NK-92 treated with Interleukin-12 subunit alpha and Interleukin-12 subunit beta, amount 100 ng/mL, for 24 hours (cell line): ENCODE measurements around the gene SLC24A4.

ENCODE experiments used
- DNase-seq: peaks from one replicate; lab custom pipeline; 2025; lab: John Stamatoyannopoulos, UW

The SLC24A4 gene

DNA sequence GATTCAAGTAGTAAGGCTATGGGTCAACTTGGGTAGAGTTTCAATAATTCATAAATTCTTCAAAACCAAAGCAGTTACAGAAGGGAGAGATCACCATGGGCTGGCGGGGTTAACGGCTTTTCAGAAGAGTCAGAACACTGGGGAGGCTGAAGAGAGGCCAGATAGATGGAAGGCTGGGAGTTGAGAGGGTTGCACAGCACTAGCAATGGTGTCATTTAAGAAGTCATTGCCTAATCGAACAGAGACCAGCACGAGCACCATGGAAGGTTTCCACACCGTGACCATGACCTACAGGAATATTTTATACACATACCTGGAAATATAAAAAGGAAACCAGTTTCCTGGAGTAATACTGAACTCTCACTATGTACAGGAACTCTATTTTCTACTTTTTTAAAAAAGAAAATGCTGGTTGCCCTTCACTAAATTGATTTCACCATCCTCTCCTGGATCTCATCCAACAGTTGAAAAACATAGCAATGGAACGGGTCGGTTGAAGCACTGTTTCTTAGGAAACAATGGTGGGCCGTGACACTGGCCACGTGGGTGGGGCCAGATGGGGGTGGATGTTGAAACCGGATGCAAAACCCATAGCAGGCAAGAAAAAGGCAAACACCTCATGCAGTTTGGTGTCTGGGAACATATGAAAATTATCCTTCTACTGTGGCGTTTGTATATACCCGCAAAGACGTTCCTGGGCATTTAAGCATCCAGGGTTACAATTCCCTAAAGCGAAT lies 152.7 kb downstream of the SLC24A4 start:
- DNase-seq: no peak

- no peak for DNase-seq
Measured at GRCh38 chr14:92480856-92481255, 157.9 kb downstream of the SLC24A4 start.

DNA sequence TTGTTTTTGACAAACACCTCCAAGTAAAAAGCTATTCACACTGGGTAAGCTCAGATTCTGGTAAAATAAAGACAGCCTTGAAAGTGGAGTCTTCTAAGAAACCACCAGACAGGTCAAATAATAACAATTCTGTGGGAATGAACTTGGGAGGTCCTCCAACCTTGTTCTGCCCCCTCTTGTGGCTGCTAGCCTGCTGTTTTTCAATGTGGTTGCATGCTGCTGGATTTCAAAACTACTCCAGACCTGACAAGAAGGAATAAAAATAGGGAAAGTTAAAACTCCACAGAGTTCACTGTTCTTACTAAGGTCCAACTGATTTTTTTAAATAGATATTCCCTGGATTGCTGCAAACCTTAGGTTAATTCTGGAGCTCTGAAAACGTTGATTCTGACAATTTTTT lies 158.4 kb downstream of the SLC24A4 start:
- no peak for DNase-seq

DNA sequence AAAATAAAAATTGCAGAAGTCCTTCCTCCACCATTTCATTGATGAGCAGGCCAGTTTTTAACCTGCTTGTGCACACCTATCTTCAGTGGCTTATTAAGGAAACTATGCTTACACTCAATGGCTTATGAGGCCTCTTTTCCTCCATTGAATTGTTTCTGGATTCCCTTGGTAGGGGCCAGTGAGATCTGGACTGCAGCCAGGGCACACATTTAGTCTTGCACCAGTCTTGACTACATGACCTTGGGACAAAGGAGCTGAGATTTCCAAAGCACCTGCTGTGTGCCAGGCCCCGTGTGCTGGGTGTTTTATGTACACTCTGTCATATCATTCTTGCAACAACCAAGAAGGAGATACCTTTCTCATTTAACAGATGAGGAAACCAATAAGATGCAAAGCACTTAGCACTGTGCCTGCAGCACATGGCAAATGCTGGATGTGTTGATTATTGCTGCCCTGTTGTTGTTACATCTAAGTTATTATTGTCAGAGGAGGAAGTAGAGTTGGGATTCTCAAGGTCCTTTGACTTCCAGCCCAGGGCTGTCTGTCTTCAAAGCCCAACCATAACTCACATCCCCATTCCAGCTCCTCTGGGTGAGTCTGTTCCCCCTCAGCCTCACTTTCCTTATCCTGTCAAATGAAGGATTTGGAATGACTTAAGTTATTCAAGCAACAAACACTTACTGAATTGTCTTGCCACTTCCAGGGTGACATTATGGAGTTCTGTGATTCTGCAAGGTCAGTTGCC lies 159.0 kb downstream of the SLC24A4 start:
- no peak for DNase-seq

GRCh38 chr14:92482621-92483319 lies 159.8 kb downstream of the SLC24A4 start:
- DNase-seq: no peak

- DNase-seq: no peak
Measured at GRCh38 chr14:92484132-92484823, 161.3 kb downstream of the SLC24A4 start.

DNA sequence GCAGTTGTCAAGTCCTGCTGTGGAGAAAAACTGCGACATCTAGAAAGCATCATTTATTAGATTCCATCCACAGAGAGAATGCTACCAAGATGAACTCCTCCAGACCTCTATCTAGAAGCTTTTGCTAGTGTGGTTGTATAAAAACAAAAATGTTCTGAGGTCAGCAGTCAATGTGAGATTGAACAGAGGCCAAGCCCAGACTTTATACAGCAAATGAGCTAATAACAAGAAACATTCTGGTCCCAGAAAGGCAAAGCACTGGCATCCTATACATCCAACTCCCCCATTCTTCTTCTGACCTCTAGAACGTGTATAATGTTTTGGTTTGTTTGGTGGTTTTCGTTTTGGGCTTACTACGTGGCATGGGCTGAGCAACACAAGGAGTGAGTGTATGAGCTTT lies 163.9 kb downstream of the SLC24A4 start:
- no peak for DNase-seq

GRCh38 chr14:92487513-92488133 lies 164.7 kb downstream of the SLC24A4 start:
- DNase-seq: no peak

DNA sequence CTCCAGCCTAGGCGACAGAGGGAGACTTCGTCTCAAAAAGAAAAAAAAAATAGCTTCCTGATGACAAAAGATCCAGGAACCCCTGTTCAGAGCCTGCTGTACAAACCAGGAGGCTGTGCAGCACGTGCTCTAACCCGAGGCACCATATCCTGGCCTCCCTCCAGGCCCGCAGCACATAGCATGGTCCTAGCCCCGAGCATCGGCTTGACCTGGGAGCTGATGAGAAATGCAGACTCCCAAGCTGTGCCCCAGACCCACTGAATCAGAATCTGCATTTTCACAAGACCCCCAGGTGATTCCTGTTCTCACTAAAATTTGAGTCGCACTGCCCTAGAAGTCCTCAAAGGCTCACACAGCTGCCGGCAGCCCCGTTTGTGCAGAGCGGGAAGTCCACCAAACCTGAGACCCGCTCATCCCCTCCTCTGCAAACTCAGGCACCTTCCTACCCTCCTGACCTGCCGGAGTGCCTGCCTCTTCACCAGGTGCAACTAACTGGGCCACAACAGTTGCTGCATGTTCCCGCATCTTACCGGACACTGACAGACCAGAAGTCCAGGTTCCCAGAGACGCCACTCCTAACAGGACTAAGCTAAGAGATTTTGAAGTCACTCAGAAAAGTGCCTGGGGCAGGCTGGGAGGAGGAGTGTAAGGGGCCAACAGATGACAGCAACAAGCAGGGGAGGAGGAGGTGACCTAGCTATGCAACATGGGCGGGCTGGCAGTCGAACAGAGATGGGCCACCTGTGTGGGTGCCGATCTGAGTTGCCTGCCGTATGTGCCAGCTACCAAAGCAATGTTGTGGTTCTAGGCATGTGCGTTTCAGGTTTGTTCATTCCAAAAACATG lies 166.7 kb downstream of the SLC24A4 start:
- no peak for DNase-seq

GRCh38 chr14:92490239-92490959 lies 167.4 kb downstream of the SLC24A4 start:
- DNase-seq: no peak

- no peak for DNase-seq
Measured at GRCh38 chr14:92491782-92492181, 168.8 kb downstream of the SLC24A4 start.

DNA sequence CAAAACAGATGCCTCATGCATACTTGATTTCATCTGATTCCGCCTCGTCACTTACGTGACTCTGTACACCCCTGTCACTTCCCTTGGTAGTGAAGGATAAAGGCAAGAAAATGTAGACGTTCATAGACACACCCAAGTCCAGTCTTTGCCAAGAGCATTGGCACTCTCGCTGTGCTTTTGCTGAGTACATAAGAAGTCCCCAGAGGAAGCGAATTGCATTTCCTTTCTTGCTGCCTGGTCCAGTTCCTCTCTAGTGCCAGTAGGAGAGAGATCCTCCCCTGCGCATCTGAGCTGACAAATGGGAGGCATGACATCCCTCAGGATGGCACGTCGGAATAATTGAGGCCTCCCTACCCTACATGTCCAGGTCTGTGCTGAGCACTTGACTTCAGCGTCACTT lies 169.3 kb downstream of the SLC24A4 start:
- no peak for DNase-seq

GRCh38 chr14:92493024-92493423 lies 170.1 kb downstream of the SLC24A4 start:
- no peak for DNase-seq

DNA sequence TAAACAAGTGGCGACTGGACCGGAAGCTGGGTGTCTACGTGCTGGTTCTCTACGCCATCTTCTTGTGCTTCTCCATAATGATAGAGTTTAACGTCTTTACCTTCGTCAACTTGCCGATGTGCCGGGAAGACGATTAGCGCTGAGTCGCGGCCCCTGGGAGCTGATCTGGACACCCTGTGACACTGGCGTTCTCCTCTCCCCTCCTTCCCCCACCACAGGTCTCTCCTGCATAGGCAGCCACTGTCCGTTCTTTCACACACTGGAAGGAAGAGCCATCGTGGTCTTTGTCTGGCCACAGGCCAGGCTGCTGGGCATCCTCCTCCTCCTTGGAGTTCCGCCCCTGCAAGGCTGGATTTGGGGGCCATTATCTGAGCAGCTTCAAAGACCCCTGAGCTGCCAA lies 170.5 kb downstream of the SLC24A4 start:
- no peak for DNase-seq

DNA sequence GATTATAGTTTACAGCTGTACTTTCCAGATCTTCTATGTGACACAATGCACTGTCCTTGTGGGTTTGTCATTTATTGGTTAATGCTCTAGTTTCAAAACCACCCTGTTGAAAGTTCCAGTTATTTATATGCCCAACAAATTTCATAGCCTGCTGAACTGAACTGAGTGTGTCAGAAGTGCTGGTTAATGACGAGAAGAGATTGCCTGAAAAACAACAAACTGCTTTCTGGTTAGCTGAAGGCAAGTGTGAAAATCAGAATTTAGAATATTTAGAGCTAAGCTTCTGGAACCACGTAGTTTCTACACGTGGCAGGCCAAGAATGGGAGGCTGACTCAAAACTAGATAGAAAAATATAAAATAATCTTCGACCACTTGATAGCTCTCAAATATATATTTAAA lies 171.5 kb downstream of the SLC24A4 start:
- DNase-seq: no peak

GRCh38 chr14:92495027-92495426 lies 172.1 kb downstream of the SLC24A4 start:
- DNase-seq: no peak

- no peak for DNase-seq
Measured at GRCh38 chr14:92496191-92496857, 173.4 kb downstream of the SLC24A4 start.

- DNase-seq: no peak
Measured at GRCh38 chr14:92497391-92497790, 174.4 kb downstream of the SLC24A4 start.

DNA sequence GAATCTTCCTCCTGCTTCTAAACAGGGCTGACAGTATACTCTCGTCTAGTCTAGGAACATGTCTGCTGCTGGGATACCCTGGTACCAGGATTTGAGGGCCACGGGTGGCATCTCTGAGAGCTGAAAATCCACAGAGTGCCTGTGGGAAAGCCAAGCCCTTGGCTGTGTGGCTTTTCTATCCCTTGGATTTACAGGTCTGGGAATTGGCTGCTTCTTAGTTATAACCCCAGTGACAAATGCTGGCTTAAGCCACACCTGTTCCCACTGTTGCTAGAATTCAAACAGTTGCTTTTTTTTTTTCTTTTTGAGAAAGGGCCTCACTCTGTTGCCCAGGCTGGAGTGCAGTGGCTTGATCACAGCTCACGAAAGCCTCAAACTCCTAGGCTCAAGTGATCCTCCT lies 176.3 kb downstream of the SLC24A4 start:
- DNase-seq: no peak

- DNase-seq: no peak
Measured at GRCh38 chr14:92500491-92500941, 177.6 kb downstream of the SLC24A4 start.
